ENCODE results near the gene ITGAD. TPM values are rescaled to one million over a fixed set of nuclear protein-coding genes. Genes with fewer than 3 reads are reported as not detected.

Gene ITGAD
- not detected in 2 replicates for total RNA-seq

GRCh38 chr16:31393056-31393455, at the start of gene ITGAD:
ITGAD (plus strand) TSS chr16:31393335; CDS start chr16:31393361, 26 bp downstream.

DNA sequence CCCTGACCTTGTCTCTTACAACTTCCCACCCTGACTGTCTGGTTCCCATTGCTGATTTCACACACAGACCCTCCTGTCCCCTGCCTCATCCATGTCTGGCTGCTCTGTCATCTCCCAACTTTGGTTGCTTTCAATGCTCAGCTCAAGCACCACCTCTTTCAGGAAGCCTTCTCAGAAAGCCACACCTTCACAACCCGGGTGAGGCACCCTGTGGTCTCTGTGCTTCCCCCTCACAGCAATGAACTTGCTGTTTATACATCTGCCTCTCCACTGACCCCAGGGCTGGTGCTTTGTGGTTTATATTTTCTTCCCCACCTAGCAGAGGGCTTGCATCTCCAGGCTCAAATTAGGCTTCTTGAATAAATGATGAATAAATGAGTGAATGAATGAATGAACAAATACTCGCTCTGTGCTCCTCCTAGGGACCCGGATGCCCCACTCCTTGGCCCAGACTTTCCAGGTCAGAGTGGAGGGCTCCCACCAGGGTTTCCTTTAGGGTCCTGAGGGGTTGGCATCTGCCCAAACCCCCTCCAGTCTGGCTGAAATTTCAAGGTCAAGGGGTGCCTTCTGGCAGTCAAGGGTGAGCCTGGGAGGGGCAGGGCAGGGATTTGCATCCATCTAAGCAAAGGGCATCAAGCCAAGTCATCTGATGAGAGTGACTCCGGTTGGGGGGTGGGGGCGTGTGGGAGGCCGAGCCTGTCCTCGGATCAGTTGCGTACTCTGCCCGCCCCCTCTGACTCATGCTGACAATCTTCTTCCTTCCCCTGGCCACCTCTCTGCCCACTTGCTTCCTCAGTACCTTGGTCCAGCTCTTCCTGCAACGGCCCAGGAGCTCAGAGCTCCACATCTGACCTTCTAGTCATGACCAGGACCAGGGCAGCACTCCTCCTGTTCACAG, 38.5 kb upstream of the ITGAD start, which contains the start of gene ITGAX:
TSS of gene ITGAX (plus strand) at position 783 of the 898 bp plus-strand sequence. CDS start at position 862, 79 bp downstream.

GRCh38 chr16:31428279-31428597, 35.1 kb downstream of the ITGAD start, which contains the start of gene COX6A2:
COX6A2 (minus strand) TSS chr16:31428360; CDS start chr16:31428325, 35 bp downstream.

GRCh38 chr16:31458844-31459686, 65.9 kb downstream of the ITGAD start, which contains the start of gene ARMC5:
ARMC5 (plus strand) TSS chr16:31459501; CDS start chr16:31459525, 24 bp downstream.

GRCh38 chr16:31471875-31472708, 79.0 kb downstream of the ITGAD start, which contains the start of gene TGFB1I1:
TGFB1I1 (plus strand) TSS chr16:31472152; CDS start chr16:31472189, 37 bp downstream.

Other genes with a start within 250 kb of the ITGAD start
- gene PRSS36, start 243.3 kb upstream of the ITGAD start, total RNA-seq = not detected in 2 replicates
- gene FUS, start 213.2 kb upstream of the ITGAD start, total RNA-seq = 34.0 and 54.2 TPM in 2 replicates
- gene PYCARD, start 190.6 kb upstream of the ITGAD start, total RNA-seq = 43.1 and 57.0 TPM in 2 replicates
- gene TRIM72, start 179.2 kb upstream of the ITGAD start, total RNA-seq = 0.54 TPM in 1 of 2 replicates, not detected in the other
- gene PYDC1, start 176.2 kb upstream of the ITGAD start, total RNA-seq = not detected in 2 replicates
- not detected in 2 replicates for gene ITGAM, start 133.4 kb upstream of the ITGAD start, total RNA-seq
- not detected in 2 replicates for gene ITGAX, start 38.2 kb upstream of the ITGAD start, total RNA-seq
- not detected in 2 replicates for gene COX6A2, start 35.0 kb downstream of the ITGAD start, total RNA-seq
- 0.65 TPM in 1 of 2 replicates, not detected in the other for gene ZNF843, start 49.5 kb downstream of the ITGAD start, total RNA-seq
- 13.2 and 15.1 TPM in 2 replicates for gene ARMC5, start 66.2 kb downstream of the ITGAD start, total RNA-seq
- 72.3 and 119 TPM in 2 replicates for gene TGFB1I1, start 78.8 kb downstream of the ITGAD start, total RNA-seq
- gene SLC5A2, start 89.8 kb downstream of the ITGAD start, total RNA-seq = not detected in 2 replicates
- 48.9 and 65.9 TPM in 2 replicates for gene RUSF1, start 115.1 kb downstream of the ITGAD start, total RNA-seq
- gene AHSP, start 134.6 kb downstream of the ITGAD start, total RNA-seq = not detected in 2 replicates

All from cardiac atrium fibroblast (primary cell).